ENCODE data around the gene TMED3.
A peak's percentile ranks its signal among the peaks of the same experiment; 100 is the strongest.
"Not testable (repeated sequence)": the region's sequence is repeated elsewhere in the genome, so short reads cannot be mapped to it uniquely, and the experiment has no call there.

The TMED3 gene

DNA sequence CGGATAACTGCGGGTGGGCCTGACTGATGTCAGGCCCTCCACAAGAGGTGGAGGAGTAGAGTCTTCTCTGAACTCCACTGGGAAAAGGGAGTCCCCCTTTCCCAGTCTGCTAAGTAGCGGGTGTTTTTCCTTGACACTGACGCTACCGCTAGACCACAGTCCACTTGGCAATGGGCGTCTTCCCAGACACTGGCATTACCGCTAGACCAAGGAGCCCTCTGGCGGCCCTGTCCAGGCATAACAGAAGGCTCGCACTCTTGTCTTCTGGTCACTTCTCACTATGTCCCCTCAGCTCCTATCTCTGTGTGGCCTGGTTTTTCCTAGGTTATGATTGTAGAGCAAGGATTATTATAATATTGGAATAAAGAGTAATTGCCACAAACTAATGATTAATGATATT is 9.1 kb downstream of the TMED3 start:
- DNase-seq, result not testable (repeated sequence)

DNA sequence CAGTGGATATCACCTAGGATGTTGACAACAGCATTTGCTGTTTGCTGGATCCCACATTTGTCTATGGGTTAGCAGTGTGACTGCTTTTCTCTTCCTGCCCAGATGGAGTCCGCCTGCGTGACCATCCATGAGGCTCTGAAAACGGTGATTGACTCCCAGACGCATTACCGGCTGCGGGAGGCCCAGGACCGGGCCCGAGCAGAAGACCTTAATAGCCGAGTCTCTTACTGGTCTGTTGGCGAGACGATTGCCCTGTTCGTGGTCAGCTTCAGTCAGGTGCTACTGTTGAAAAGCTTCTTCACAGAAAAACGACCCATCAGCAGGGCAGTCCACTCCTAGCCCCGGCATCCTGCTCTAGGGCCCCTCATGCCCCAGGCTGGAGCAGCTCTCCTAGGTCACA is 11.0 kb downstream of the TMED3 start:
- DNase-seq, result no peak

DNA sequence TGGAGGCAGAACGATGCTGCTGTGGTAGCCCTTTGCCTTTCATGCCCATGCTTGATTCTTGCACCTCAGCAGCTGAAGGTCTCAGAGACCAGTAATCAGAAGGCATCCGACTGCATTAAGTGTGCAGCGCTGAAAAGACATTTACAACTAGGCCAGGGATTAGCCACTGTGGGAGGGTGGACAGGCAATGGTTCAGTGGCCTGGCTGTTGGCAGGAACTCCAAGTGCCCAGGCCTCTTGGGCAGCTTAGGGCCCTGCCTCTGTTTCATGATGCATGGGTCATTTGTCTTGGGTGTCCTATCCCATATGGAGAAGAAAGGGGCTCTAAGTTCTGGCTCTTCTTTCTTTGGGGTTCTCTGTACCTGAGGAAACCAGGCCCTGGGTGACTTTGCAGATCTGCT is 11.4 kb downstream of the TMED3 start:
- no peak for DNase-seq

DNA sequence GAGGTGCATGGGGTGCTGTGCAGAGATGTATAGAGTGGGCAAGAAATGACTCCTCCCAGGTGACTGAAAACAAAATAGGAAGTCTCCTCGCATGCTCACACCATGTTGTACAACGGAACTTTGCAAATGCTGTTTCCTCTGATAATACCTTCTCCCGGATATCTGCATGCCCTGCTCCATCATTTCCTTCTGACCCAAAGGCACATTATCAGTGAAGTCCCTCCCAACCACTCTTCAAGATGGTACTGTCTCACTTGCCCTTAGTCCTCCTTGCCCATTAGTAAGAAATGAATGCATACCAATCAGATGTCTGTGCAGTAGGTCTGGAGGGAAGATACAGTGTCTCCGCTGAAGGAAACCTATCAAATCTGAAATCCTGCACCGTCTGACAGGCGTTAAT is 12.0 kb downstream of the TMED3 start:
- no peak for DNase-seq

DNA sequence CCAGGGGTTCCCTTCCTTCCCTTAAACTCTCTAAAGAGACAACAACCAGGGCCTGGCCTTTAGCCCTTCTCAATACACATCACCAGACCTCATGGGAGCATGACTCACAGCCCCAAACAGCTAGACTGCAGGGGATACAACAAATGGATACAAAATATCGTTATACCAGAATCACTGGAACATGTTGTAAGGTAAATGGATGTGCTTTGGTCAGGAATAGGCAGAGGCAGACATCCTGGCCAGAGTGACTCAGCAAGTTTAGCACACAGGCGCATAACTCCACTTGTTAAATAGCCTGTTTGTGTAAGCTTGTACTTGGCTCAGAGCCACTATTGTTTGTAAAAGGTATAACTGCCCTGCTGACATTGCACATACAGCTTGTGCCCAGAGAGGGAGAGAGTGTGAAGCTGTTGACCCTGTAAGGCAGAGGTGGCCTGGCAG is 18.3 kb downstream of the TMED3 start:
- no peak for DNase-seq

DNA sequence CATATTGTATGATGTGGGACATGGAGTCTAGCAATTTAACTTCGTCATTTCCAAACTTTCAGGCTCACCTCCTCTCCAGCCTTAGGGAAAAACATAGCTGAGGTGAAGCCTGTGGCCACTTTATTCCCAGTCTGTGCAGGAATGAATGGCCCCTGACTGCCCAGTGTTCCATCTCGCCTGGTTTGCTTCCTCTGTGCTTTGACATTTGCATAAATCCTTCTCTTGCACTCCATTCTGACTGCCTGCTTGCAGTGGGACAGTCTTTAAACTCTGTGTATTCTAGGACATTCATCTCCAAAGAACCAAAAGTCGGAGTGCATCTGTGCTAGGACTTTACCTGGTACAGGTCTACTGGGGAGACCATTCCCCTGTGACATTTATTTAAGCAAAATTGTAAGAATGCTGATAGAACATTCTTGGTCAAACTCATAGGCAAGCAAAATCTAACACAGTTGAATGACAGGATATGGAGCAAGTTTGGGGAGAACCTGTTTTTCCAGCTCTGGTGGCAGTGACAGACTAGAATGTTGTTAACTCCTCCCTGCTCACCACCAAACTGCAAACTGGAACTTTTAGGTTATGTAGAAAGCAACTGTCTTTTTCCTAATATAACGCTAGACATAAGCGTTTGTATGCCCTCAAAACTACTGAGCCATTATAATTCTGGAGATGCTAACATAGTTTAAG is 22.1 kb downstream of the TMED3 start:
- no peak for DNase-seq

DNA sequence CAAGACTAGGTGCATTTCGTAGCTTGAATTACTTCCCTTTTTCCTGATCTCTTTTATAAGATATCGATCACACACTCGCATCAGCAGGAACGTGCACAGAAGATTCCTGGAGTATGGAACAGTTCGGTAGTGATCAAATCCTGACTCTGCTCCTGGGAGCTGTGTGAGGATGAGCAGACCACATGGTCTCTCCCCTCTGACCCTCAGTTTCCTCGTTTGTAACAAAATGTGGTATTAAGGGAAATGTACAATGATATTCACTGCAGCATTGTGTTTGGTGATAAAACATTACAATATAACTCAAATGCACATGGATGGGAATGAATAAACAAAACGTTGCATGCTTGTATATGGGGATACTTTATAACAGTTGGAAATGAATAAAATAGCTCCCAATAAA is 26.7 kb downstream of the TMED3 start:
- no peak for DNase-seq

DNA sequence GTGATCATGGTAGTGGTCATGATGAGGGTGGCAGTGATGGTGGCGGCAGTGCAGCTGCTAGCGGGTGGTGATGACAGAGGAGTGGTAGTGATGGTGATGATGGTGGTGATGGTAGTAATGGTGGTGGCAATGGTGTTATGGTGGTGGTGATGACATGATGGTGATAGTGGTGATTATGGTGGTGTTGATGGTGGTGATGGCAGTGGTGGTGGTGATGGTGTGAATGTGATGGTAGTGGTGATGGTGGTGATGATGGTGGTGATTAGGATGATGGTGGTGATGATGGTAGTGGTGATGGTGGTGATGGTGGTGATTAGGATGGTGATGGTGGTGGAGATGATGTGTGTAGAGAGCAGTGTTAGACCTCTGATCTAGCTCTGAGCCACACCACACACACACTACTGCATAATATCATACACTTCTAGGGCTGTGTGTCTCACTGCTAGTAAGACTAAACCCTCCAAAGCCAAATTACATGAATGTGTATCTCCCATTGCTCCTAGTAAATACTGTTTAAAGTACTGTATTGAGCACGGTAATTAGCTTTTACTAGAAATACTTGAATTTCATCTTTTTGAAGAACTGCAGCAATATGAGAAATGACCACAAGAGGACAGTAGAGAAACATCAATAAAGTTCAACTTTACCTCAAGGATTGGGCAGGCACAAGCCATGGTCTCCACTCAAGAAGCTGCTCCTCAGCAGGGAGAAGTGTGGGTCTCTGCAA is 28.8 kb downstream of the TMED3 start:
- peak; percentile 4 for DNase-seq

DNA sequence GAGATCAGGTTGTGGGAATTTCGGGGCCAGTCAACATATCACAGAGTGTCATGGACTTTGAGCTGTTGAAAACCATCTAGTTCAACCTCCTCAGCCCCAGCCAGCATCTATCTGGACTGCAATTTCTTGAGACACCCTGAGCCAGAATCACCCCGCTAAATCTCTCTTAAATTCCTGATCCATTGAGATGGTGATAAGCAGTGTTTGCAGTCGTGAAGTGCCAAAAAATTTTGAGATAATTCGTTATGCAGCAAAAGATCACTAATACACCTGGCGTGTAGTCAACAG is 29.3 kb downstream of the TMED3 start:
- no peak for DNase-seq

DNA sequence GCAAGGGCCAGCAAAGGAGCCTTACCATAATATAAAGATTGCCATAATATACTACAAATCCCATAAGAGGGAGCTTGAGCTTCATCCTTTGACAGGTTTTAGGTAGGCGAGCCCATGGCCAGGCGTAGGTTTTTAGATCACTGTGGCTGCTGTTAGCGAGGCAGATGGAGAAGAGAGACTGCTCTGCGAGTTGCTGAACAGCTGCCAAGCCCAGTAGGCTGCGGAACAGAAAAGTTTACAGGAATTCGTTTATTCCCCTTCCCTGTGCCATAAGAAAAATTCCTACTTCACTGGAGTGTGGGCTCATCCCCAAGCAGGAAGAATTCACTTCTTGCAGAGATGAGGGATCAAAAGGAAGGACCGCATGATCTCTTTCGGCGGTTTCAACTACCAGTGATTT is 30.5 kb downstream of the TMED3 start:
- no peak for DNase-seq

DNA sequence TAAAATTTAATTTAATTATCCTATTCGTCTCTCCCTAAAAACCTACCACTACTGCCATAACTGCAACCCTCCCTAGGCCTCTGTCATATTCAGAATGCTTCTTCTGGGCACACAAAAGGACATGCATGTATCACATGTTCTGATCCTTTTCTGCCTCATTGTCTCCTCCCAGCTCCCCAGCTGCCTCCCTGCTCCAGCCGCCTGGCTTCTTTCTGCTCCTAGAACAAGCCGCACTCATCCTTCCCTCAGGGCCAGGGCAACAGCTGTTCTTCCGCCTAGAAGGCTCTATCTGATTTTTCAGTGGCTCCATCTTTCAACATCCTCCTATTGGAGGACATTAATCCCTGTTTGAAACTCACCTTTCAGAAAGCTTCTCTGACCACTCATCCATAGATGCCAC is 38.6 kb downstream of the TMED3 start:
- DNase-seq, result no peak

DNA sequence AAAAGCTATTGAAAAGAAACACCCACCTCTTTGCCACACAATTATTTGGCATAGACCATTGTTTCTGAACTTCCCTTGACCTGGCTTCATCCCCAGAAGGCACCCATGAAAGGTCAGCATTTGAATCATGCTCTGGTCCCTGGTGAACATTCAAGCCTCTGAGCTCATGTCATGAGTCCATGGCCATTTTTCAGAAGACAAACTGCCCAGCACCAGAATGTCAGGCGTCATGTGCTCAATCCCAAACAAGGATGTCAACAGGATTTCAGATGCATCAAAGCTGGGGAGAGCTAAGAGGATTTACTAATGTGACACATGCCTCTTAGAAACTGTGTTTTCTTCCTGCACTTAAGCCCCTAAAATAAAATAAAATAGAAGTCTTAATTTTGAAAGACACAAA is 41.3 kb downstream of the TMED3 start:
- no peak for DNase-seq

DNA sequence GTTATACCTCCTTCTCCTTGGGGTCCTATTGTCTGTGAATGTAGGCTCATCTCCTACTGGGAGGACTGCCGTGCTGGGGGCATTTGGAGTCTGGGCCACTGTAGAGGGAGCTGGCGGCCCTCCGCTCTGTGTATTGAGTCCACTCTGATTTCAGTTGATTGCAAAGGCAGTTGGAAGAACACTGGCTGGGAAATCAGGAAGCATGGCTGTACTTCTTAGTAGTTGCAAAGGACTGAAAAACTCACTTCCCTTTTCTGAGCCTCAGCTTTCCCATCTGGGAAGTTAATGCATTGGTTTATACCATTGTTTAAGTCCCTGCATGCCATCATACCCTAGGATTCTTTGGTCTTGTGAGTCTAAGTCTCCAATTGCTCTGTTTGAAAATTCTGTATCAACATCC is 46.7 kb downstream of the TMED3 start:
- DNase-seq, result no peak

DNA sequence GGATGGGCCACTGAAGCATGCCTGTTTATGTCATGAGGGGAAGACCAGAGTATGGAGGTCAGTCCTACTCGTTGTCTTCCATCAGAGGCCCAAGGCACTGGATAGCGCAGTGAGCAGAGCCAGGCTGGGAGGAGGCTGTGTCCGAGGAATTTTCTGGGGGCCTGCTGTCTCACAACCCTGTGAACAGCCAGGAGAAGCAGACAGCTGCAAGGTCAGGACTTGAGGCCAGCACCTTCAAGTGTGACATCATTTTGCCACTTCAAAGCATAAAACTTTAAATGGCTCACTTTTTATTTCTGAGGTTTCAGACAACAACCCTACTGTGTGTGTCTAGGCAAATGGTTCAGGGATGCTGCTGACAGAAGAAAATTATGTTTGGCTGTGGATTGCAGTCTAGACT is 47.2 kb downstream of the TMED3 start:
- no peak for DNase-seq

DNA sequence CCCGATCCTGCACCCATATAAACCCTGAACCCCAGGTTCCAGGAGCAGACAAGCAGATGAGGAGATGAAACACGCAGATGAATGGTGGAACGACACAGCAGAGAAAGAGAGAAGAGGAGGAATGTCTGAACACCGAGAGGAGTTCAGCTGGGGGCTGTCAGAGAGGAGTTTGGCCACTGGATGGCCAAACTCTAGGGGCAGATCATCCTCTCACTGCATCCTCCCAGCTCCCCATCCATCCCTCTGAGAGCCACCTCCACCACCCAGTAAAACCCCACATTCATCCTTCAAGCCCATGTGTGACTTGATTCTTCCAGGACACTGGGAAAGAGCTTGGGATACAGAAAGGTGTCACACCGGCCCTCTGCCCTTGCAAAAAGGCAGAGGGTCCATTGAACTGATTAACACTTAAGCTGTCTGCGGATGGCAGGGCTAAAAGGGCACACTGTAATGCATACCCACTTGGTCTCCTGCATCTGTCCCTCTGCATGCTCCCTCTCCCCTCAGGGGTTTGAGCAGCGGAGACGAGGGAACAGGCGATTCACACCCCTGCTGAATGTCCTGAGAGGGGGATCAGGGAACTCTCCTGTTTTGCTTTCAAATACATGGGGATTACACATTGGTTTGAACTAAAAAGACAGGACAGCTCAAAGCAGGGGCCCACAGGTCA is 53.8 kb downstream of the TMED3 start:
- no peak for DNase-seq

DNA sequence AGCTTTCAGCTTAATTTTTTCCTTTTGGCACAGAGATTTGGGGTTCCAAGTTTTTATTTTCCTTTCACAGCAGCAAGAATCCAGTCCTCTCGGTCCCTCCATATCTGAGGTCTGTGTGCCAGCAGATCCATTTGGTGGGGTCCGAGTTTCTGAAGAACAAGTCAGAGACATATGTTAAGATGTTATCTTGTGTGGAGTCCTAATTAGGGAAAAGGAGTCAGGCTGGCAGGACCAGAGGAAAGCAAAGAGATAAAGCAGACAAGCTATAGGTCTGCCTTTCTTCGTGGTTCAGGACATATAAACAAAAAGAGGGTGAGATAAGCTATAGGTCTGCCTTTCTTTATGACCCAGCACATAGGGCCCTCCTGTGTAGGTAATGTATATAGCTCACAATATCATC is 54.9 kb downstream of the TMED3 start:
- DNase-seq, result no peak

DNA sequence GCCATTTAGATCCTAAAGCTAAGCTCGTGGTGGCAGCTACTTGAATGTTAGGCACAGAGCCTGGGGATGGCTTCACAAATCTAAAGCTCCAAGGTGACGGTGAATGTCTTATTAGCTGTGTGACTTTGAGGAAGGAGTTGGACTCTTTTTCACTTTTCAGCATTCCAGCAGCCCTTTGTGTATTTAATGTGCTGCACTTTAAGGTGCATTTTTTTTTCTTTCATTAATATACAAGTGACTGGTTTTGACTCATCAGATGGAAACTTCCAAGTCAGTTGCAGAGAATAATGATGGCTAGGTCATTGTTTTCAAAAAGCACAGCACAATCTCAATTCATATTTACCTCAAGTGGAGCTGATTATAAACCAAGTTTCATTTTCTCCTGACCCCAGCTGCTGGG is 55.8 kb downstream of the TMED3 start:
- no peak for DNase-seq

DNA sequence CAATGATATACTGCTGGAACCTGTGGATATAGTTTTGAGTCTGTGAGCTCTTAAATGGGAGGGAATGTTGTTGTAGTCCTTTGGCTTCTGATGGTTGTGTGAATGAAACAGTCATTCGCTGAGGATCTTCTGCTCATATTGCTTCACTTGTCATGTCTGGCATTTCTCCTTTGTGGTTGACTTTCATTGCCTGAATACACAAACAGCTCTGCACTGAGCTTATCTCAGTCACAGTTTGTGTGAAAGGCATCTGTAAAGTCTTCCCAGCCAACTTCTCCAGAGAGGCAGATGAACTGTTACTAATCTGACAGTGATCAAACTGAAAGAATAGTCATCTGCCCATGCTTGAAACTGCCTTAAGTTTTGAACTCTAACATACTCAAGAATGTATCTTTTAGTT is 59.8 kb downstream of the TMED3 start:
- no peak for DNase-seq

DNA sequence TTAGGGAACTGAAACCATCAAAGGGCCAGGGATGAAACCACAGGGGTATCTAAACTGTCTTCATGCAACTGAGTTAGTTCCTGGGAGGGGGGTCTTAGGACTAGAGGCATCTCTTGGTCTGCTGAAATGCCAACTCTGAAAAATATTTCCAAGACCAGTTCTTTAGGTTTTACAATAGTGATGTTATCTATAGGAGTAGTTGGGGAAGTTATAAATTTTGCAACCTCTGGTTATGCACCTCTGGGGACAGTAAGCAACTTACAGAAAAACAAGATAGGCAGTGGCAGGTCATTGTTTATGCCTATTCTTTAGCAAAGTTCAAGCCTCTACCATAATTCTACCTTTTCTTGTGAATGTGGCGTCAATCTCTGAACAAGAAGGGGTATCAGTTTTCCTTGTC is 60.7 kb downstream of the TMED3 start:
- DNase-seq, result no peak

DNA sequence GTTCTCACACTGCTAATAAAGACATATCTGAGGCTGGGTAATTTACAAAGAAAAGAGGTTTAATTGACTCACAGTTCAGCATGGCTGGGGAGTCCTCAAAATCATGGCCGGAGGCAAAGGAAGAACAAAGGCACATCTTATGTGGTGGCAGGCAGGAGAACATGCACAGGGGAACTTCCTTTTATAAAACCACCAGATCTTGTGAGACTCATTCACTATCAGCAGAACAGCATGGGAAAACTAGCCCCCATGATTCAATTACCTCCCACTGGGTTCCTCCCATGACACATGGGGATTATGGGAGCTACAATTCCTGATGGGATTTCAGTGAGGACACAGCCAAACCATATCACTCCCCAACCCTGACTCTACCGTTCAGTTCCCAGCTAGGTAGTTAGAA is 61.5 kb downstream of the TMED3 start:
- no peak for DNase-seq
